SK-N-SH (cell line): ENCODE data around the gene PCGF3. TPM values are rescaled to one million over a fixed set of nuclear protein-coding genes. Genes with fewer than 3 reads are reported as not detected.

Experiments used
- CTCF ChIA-PET: fragments of 300-600, 350-600 bp; formaldehyde crosslinking; extraction: SDS; loops from one replicate; lab custom pipeline; 2021; lab: Yijun Ruan, JAX
- POLR2A ChIA-PET: fragments of 350-600 bp; sonication (Branson Sonifier 250); formaldehyde crosslinking; extraction: SDS; loops from one replicate; lab custom pipeline; 2020; ENCODE audit warnings: antibody characterized with exemption, inconsistent platforms; lab: Yijun Ruan, JAX
- DNase-seq: peaks from one replicate; pipeline ENCODE4 v3.0.0; 2012
- H2AFZ ChIP-seq: fragments of 200-600 bp; sonication (generic); 2 replicates; pipeline ENCODE4 v1.8.1; 2016; ENCODE audit warnings: antibody characterized with exemption, mild to moderate bottlenecking, low read depth
- H3F3A ChIP-seq: fragments of 200-600 bp; sonication (generic); replicated peaks from 2 replicates; pipeline ENCODE3; 2016; ENCODE audit warnings: antibody characterized with exemption, mild to moderate bottlenecking; ENCODE audit not compliant: insufficient read depth
- H3K27ac ChIP-seq, 2 experiments: fragments of 200-500 bp in 1 of 2; fragments of 200-600 bp in 1 of 2; sonication (Bioruptor generic) in 1 of 2; sonication (generic), shearing (Covaris generic) in 1 of 2; 2 replicates each; pipeline versions ENCODE4 v1.5.1 to v1.6.1; 2014 to 2016; ENCODE audit warnings: low read depth in 2 of 2, inconsistent platforms in 1 of 2, low read length in 1 of 2, mild to moderate bottlenecking in 1 of 2, mixed read lengths in 1 of 2
- H3K27me3 ChIP-seq: fragments of 200-600 bp; sonication (generic), shearing (Covaris generic); 2 replicates; pipeline ENCODE4 v1.6.1; 2016; ENCODE audit warnings: mixed run types; ENCODE audit not compliant: insufficient read depth
- H3K36me3 ChIP-seq, 2 experiments: fragments of 200-500 bp in 1 of 2; fragments of 200-600 bp in 1 of 2; sonication (Bioruptor generic) in 1 of 2; sonication (generic) in 1 of 2; replicated peaks in 1 of 2; 2 replicates each; pipeline versions ENCODE3 to v1.5.1; 2014 to 2016; ENCODE audit warnings: low read length in 1 of 2, mild to moderate bottlenecking in 1 of 2; ENCODE audit not compliant: insufficient read depth in 2 of 2, control insufficient read depth in 1 of 2
- H3K4me1 ChIP-seq, 2 experiments: fragments of 200-500 bp in 1 of 2; fragments of 200-600 bp in 1 of 2; sonication (Bioruptor generic) in 1 of 2; sonication (generic), shearing (Covaris generic) in 1 of 2; 2 replicates each; pipeline versions ENCODE4 v1.5.1 to v1.6.1; 2014 to 2016; ENCODE audit warnings: low read depth in 1 of 2, low read length in 1 of 2, mixed run types in 1 of 2; ENCODE audit not compliant: insufficient read depth in 2 of 2, control insufficient read depth in 1 of 2
- H3K4me2 ChIP-seq: fragments of 200-600 bp; sonication (generic), shearing (Covaris generic); 2 replicates; pipeline ENCODE4 v1.6.1; 2017; ENCODE audit warnings: mixed run types
- H3K4me3 ChIP-seq, 2 experiments: fragments of 200-500 bp in 1 of 2; fragments of 200-600 bp in 1 of 2; sonication (Bioruptor generic) in 1 of 2; sonication (generic), shearing (Covaris generic) in 1 of 2; 2 replicates each; pipeline versions ENCODE4 v1.5.1 to v1.8.1; 2014 to 2016; ENCODE audit warnings: low read depth in 2 of 2, inconsistent platforms in 1 of 2, low read length in 1 of 2, mild to moderate bottlenecking in 1 of 2, mixed read lengths in 1 of 2, moderate library complexity in 1 of 2
- H3K79me2 ChIP-seq: fragments of 200-600 bp; sonication (generic); 2 replicates; pipeline ENCODE4 v1.8.1; 2017; ENCODE audit warnings: mild to moderate bottlenecking; ENCODE audit not compliant: insufficient read depth
- H3K9ac ChIP-seq: fragments of 200-600 bp; sonication (generic); 2 replicates; pipeline ENCODE4 v1.6.1; 2017; ENCODE audit warnings: mixed run types
- H3K9me2 ChIP-seq: fragments of 200-600 bp; sonication (generic); 2 replicates; pipeline ENCODE4 v1.6.1; 2017; ENCODE audit warnings: mixed run types
- H3K9me3 ChIP-seq: fragments of 200-600 bp; sonication (generic); 2 replicates; pipeline ENCODE4 v1.6.1; 2017; ENCODE audit warnings: mixed run types, mild to moderate bottlenecking, moderate library complexity
- H4K20me1 ChIP-seq: fragments of 200-600 bp; sonication (generic); 2 replicates; pipeline ENCODE4 v1.6.1; 2017; ENCODE audit warnings: mild to moderate bottlenecking, mixed run types; ENCODE audit not compliant: insufficient read depth
- CHD2 ChIP-seq: fragments of 150-350 bp; IDR thresholded peaks from 2 replicates; pipeline ENCODE4 v1.6.1; 2018; ENCODE audit warnings: low read length; ENCODE audit not compliant: partially characterized antibody
- EP300 ChIP-seq, 2 experiments: IDR thresholded peaks; 2 replicates each; pipeline versions ENCODE4 v1.4.0 to v1.6.1; 2012; ENCODE audit warnings: borderline replicate concordance in 1 of 2, low read depth in 1 of 2, low read length in 1 of 2
- EZH2phosphoT487 ChIP-seq: fragments of 200-600 bp; sonication (generic); IDR thresholded peaks from 2 replicates; pipeline ENCODE4 v1.6.1; 2017; ENCODE audit warnings: low read depth, mixed run types, mild to moderate bottlenecking, antibody characterized with exemption, moderate library complexity, borderline replicate concordance
- FOXM1 ChIP-seq: IDR thresholded peaks from 2 replicates; pipeline ENCODE4 v1.4.0; 2012; ENCODE audit warnings: low read depth, mild to moderate bottlenecking
- NRF1 ChIP-seq: IDR thresholded peaks from 2 replicates; pipeline ENCODE4 v1.6.1; 2012; ENCODE audit warnings: low read depth, mild to moderate bottlenecking, low read length
- POLR2AphosphoS5 ChIP-seq: IDR thresholded peaks from 2 replicates; pipeline ENCODE4 v1.6.1; 2012; ENCODE audit warnings: low read depth, low read length
- RAD21 ChIP-seq: IDR thresholded peaks from 2 replicates; pipeline ENCODE4 v1.6.1; 2012; ENCODE audit warnings: mild to moderate bottlenecking, low read length
- RCOR1 ChIP-seq: fragments of 150-350 bp; IDR thresholded peaks from 2 replicates; pipeline ENCODE4 v1.6.1; 2017; ENCODE audit warnings: antibody characterized with exemption, low read length
- SIN3A ChIP-seq: IDR thresholded peaks from 2 replicates; pipeline ENCODE4 v1.6.1; 2012; ENCODE audit warnings: low read depth, mild to moderate bottlenecking, low read length, moderate library complexity, borderline replicate concordance
- SMC3 ChIP-seq: IDR thresholded peaks from 2 replicates; pipeline ENCODE4 v1.6.1; 2012; ENCODE audit warnings: low read depth, low read length, improper control_type of control experiment
- TAF1 ChIP-seq: IDR thresholded peaks from 2 replicates; pipeline ENCODE4 v1.6.1; 2012; ENCODE audit warnings: low read depth, mild to moderate bottlenecking, low read length, moderate library complexity, borderline replicate concordance
- TCF12 ChIP-seq: IDR thresholded peaks from 2 replicates; pipeline ENCODE4 v1.4.0; 2012
- WGBS: methylation state at CpG from one replicate; pipeline ENCODE4 v1.1.6; 2017; ENCODE audit warnings: low lambda C conversion rate; 5-methylcytosine and 5-hydroxymethylcytosine counted together
- polyA plus RNA-seq, 3 experiments: library from polyadenylated mRNA; depleted of rRNA; stranded (reverse); fragments of >200 nt; gene quantifications; 2 replicates each; pipeline ENCODE4 v1.2.3, GENCODE V29; 2012
- TF ChIP-seq, protein P1 (sequence below): IDR thresholded peaks from 2 replicates; pipeline ENCODE4 v1.6.1; 2012; ENCODE audit warnings: mild to moderate bottlenecking, low read depth, low read length, moderate library complexity
- TF ChIP-seq, protein P2 (sequence below): IDR thresholded peaks from 2 replicates; pipeline ENCODE4 v1.4.0; 2012; ENCODE audit warnings: low read depth
- TF ChIP-seq, protein P3 (sequence below): IDR thresholded peaks from 2 replicates; pipeline ENCODE4; 2012
- TF ChIP-seq, protein P4 (sequence below): fragments of 150-350 bp; IDR thresholded peaks from 2 replicates; pipeline ENCODE4 v1.6.1; 2016; ENCODE audit warnings: mild to moderate bottlenecking, low read depth, low read length
- TF ChIP-seq, protein P5 (sequence below): IDR thresholded peaks from 2 replicates; pipeline ENCODE4 v1.4.0; 2012; ENCODE audit warnings: low read depth, borderline replicate concordance

The PCGF3 gene
- polyA plus RNA-seq, 1 of the 3 experiments (the other 2 are of a cell fraction), result 44.8 TPM

DNA sequence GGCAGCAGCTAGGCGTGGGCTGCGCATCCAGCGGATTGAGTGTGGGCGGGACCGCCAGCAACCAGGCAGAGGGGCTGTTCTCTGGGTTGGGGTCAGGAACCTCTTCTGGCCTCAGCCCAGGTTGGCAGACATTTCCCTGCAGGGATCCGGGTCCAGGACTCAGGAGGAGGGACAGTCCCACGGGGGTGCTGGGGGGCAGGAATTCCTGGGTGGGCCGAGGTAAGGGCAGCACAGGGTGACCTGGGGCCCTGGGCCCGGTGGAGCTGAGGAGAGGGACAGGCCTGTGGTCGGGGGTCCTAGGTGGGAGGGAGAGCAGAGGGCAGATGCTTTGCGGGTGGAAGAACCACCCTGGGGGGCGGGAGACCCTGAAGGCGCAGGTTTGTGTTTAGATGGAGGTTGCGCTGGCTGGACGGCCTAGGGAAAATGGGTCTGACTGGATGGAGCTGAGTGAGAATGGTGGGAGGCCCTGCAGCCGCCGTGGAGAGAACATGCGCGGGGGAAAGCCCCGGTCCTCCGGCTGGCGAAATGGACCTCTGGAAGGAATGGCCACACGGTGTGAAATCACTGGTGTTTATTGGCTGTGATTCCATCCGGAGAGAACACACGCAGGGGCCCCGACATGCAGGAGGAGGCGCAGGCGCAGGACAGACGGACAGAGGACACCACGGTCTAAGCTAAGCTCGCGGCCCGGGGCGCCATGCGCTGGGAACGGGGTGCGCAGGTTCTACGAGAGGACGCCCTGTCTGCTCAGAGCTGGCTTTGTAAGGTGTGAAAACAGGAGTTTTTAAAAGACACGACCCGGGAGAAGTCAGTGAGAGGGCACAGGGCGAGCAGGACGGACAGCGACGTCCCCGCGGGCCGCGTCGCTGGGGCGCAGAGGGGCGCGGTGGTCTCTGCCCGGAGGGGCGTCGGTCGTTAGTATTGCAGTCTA, 79.0 kb downstream of the PCGF3 start:
- H3K79me2 ChIP-seq, result peaks cover 20% of the 10 kb centered on the region
- ChIA-PET CTCF (interaction anchor here (2.2 kb wide), 1 partner anchor 10 kb away, joined by 7 read pairs; no protein-coding TSS in a partner anchor), POLR2A (no interaction called here)
- WGBS, result 92% methylated on average over 57 of the region's 57 CpGs
- peaks cover 2 to 8% of the 10 kb centered on the region in 2 experiments for H3K36me3 ChIP-seq
- no peak overlapping the region for H3K9ac ChIP-seq
- H3F3A ChIP-seq, result peaks cover 5% of the 10 kb centered on the region
- TF ChIP-seq TAF1, result no peak
- TF ChIP-seq EP300 (IDR thresholded peaks at IDR 0.05; ENCODE audit: borderline replicate concordance in 1 of 2, low read depth in 1 of 2, low read length in 1 of 2), result no peak
- no peak for TF ChIP-seq RAD21
- no peak for TF ChIP-seq SIN3A
- TF ChIP-seq, protein P1, sequence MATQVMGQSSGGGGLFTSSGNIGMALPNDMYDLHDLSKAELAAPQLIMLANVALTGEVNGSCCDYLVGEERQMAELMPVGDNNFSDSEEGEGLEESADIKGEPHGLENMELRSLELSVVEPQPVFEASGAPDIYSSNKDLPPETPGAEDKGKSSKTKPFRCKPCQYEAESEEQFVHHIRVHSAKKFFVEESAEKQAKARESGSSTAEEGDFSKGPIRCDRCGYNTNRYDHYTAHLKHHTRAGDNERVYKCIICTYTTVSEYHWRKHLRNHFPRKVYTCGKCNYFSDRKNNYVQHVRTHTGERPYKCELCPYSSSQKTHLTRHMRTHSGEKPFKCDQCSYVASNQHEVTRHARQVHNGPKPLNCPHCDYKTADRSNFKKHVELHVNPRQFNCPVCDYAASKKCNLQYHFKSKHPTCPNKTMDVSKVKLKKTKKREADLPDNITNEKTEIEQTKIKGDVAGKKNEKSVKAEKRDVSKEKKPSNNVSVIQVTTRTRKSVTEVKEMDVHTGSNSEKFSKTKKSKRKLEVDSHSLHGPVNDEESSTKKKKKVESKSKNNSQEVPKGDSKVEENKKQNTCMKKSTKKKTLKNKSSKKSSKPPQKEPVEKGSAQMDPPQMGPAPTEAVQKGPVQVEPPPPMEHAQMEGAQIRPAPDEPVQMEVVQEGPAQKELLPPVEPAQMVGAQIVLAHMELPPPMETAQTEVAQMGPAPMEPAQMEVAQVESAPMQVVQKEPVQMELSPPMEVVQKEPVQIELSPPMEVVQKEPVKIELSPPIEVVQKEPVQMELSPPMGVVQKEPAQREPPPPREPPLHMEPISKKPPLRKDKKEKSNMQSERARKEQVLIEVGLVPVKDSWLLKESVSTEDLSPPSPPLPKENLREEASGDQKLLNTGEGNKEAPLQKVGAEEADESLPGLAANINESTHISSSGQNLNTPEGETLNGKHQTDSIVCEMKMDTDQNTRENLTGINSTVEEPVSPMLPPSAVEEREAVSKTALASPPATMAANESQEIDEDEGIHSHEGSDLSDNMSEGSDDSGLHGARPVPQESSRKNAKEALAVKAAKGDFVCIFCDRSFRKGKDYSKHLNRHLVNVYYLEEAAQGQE, result no peak
- TF ChIP-seq TCF12, result no peak
- TF ChIP-seq CHD2, result no peak
- no peak for TF ChIP-seq POLR2AphosphoS5
- no peaks in the 10 kb centered on the region for H3K9me3 ChIP-seq
- DNase-seq, result no peak
- peaks cover 4 to 60% of the 10 kb centered on the region in 2 experiments; a peak in 2 of 4 replicates for H3K4me1 ChIP-seq
- peaks cover 3% of the 10 kb centered on the region; the same call in 1 of the 2 replicates for H4K20me1 ChIP-seq
- H2AFZ ChIP-seq, result no peak overlapping the region
- H3K4me2 ChIP-seq, result no peak overlapping the region
- H3K27ac ChIP-seq, result peak overlapping the region in 1 of 2 experiments; percentile 8; a peak in 1 of 4 replicates
- no peak overlapping the region for H3K4me3 ChIP-seq
- no peaks in the 10 kb centered on the region for H3K27me3 ChIP-seq
- no peaks in the 10 kb centered on the region for H3K9me2 ChIP-seq

DNA sequence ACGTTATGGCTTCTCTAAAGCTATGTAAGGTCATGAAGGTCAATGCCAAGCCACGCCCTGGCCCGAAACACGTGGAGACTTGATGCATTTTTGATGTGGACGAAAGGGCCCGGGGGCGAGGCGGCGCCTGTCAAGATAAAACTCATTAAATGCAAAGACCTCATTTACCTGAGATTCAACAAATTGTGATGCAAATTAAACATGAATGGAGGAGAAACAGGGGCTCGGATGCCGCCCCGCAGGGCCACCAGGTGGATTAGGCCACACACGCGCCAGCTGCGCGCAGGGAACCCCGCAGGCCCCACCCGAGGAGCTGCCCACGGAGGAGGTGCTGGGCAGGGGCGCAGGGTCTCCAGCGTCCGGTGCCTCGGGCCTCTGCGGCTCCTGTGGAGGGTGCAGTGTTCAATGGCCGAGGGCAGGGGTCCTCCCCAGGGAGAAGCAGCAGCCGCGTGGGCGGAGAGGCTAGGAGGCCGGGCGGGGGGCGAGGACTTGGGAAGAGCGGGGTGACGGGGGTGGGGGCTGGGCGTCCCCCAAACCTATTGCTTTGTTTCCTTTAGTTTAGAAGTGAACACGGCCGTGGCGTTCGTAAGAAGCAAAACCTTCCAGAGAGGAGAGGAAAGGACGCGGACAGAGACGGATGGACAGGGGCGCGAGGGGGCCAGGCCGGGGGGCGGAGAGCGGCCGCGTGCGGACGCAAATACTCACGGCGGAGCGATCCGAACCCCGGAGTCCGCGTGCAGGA, 79.9 kb downstream of the PCGF3 start:
- no peaks in the 10 kb centered on the region for H3K9me2 ChIP-seq
- peaks cover 11% of the 10 kb centered on the region for H3K79me2 ChIP-seq
- H3K27me3 ChIP-seq, result no peaks in the 10 kb centered on the region
- H3F3A ChIP-seq, result peaks cover 5% of the 10 kb centered on the region
- POLR2A ChIA-PET, result no interaction called here
- peaks cover 0 to 58% of the 10 kb centered on the region in 2 experiments; a peak in 1 of 4 replicates for H3K4me1 ChIP-seq
- CTCF ChIA-PET, result no interaction called here
- H3K27ac ChIP-seq, result no peak overlapping the region
- H3K4me3 ChIP-seq, result no peak overlapping the region
- no peaks in the 10 kb centered on the region for H3K9me3 ChIP-seq
- no peaks in the 10 kb centered on the region for H3K36me3 ChIP-seq
- H3K4me2 ChIP-seq, result no peak overlapping the region
- no peak overlapping the region for H3K9ac ChIP-seq
- WGBS, result 91% methylated on average over 54 of the region's 57 CpGs
- TF ChIP-seq SMC3 (no peak), EZH2phosphoT487 (no peak), FOXM1 (no peak), NRF1 (no peak), CHD2 (no peak), RCOR1 (no peak), EP300 (IDR thresholded peaks at IDR 0.05; ENCODE audit: borderline replicate concordance in 1 of 2, low read depth in 1 of 2, low read length in 1 of 2) (no peak), POLR2AphosphoS5 (no peak)
- TF ChIP-seq, protein P2, sequence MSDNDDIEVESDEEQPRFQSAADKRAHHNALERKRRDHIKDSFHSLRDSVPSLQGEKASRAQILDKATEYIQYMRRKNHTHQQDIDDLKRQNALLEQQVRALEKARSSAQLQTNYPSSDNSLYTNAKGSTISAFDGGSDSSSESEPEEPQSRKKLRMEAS, result no peak
- TF ChIP-seq, protein P3, sequence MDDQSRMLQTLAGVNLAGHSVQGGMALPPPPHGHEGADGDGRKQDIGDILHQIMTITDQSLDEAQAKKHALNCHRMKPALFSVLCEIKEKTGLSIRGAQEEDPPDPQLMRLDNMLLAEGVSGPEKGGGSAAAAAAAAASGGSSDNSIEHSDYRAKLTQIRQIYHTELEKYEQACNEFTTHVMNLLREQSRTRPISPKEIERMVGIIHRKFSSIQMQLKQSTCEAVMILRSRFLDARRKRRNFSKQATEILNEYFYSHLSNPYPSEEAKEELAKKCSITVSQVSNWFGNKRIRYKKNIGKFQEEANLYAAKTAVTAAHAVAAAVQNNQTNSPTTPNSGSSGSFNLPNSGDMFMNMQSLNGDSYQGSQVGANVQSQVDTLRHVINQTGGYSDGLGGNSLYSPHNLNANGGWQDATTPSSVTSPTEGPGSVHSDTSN, result no peak
- TF ChIP-seq, protein P4, sequence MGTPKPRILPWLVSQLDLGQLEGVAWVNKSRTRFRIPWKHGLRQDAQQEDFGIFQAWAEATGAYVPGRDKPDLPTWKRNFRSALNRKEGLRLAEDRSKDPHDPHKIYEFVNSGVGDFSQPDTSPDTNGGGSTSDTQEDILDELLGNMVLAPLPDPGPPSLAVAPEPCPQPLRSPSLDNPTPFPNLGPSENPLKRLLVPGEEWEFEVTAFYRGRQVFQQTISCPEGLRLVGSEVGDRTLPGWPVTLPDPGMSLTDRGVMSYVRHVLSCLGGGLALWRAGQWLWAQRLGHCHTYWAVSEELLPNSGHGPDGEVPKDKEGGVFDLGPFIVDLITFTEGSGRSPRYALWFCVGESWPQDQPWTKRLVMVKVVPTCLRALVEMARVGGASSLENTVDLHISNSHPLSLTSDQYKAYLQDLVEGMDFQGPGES, result no peak
- TF ChIP-seq, protein P5, sequence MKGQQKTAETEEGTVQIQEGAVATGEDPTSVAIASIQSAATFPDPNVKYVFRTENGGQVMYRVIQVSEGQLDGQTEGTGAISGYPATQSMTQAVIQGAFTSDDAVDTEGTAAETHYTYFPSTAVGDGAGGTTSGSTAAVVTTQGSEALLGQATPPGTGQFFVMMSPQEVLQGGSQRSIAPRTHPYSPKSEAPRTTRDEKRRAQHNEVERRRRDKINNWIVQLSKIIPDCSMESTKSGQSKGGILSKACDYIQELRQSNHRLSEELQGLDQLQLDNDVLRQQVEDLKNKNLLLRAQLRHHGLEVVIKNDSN, result no peak
- no peaks in the 10 kb centered on the region for H4K20me1 ChIP-seq
- no peak overlapping the region for H2AFZ ChIP-seq
- DNase-seq, result no peak
